NT2/D1 (cell line): Measurements from ENCODE around the gene INTS11.

Source experiments
- SUZ12 ChIP-seq: IDR thresholded peaks from 2 replicates; pipeline ENCODE4 v1.6.1; 2011; ENCODE audit not compliant: insufficient read length, insufficient read depth; ENCODE audit errors: extremely low read depth
- YY1 ChIP-seq: IDR thresholded peaks from 2 replicates; pipeline ENCODE4 v1.6.1; 2011; ENCODE audit not compliant: insufficient read length, insufficient read depth
- ZNF274 ChIP-seq: IDR thresholded peaks from 2 replicates; pipeline ENCODE4 v1.6.1; 2011; ENCODE audit warnings: mild to moderate bottlenecking, low read depth, low read length

DNA sequence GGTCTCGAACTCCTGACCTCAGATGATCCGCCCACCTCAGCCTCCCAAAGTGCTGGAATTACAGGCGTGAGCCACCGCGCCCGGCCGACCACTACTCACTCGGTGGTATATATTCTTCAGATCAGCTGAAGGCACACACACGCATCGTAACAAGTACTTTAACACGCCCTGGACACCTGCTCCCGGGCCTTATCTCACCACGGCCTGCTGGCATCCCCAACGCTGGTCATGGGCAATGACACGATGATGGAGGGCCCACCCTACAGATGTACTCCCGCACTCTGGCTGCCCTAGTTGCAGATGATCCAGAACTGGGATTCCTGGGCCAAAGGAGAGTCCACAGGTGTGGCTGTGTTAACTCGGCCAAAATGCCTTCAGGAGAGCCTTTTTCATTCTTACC is 62.4 kb downstream of the INTS11 start:
- TF ChIP-seq ZNF274 (no peak), SUZ12 (no peak), YY1 (no peak)
